Vagina (tissue), 2 donors: ENCODE results near the gene ABL1.

Source experiments
- POLR2AphosphoS5 ChIP-seq, 2 donors: sonication (generic); formaldehyde crosslinking; IDR thresholded peaks; one replicate each; pipeline ENCODE4 v1.9.0; 2017; ENCODE audit warnings: antibody characterized with exemption in 2 of 2, mild to moderate bottlenecking in 2 of 2, low read depth in 1 of 2; ENCODE audit not compliant: insufficient read depth in 1 of 2
- TF ChIP-seq, protein P1 (sequence below), 3 experiments: fragments of 450-650 bp in 2 of 3; fragments of 200-600 bp in 1 of 3; sonication (generic) in 1 of 3; IDR thresholded peaks; one replicate each; pipeline ENCODE4 v1.5.1; 2017 to 2019; ENCODE audit warnings: antibody characterized with exemption in 3 of 3, mild to moderate bottlenecking in 2 of 3, moderate library complexity in 2 of 3

GRCh38 chr9:130936285-130937117 is 101.4 kb downstream of the ABL1 start:
- no peak for TF ChIP-seq POLR2AphosphoS5 (IDR thresholded peaks at IDR 0.05; ENCODE audit: insufficient read depth in 1 of 2, low read depth in 1 of 2)
- TF ChIP-seq, protein P1, sequence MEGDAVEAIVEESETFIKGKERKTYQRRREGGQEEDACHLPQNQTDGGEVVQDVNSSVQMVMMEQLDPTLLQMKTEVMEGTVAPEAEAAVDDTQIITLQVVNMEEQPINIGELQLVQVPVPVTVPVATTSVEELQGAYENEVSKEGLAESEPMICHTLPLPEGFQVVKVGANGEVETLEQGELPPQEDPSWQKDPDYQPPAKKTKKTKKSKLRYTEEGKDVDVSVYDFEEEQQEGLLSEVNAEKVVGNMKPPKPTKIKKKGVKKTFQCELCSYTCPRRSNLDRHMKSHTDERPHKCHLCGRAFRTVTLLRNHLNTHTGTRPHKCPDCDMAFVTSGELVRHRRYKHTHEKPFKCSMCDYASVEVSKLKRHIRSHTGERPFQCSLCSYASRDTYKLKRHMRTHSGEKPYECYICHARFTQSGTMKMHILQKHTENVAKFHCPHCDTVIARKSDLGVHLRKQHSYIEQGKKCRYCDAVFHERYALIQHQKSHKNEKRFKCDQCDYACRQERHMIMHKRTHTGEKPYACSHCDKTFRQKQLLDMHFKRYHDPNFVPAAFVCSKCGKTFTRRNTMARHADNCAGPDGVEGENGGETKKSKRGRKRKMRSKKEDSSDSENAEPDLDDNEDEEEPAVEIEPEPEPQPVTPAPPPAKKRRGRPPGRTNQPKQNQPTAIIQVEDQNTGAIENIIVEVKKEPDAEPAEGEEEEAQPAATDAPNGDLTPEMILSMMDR (IDR thresholded peaks at IDR 0.05): no peak
